WTC11 (cell line): Measurements from ENCODE around the gene GAB1. TPM values are rescaled to one million over a fixed set of nuclear protein-coding genes. Genes with fewer than 3 reads are reported as not detected.
A peak's percentile ranks its signal among the peaks of the same experiment; 100 is the strongest.

Experiments
- ATAC-seq: fragments of 200-7000 bp; cut with Tn5 transposase; 2 replicates; pipeline ENCODE4 v1.10.0; 2021; ENCODE audit warnings: mild to moderate bottlenecking, moderate library complexity
- CTCF ChIA-PET: fragments of 300-600 bp; sonication (Branson Sonifier 250); formaldehyde crosslinking; loops from one replicate; lab custom pipeline; 2021; ENCODE audit warnings: antibody characterized with exemption; lab: Charles Lee
- POLR2A ChIA-PET: fragments of 350-600 bp; sonication (Branson Sonifier 250); formaldehyde crosslinking; loops from one replicate; lab custom pipeline; 2021; ENCODE audit warnings: antibody characterized with exemption; lab: Charles Lee
- DNase-seq: peaks from one replicate; pipeline ENCODE4 v3.0.0; 2021; ENCODE audit warnings: low spot score
- H3K27ac Mint-ChIP-seq: 2 replicates; pipeline ENCODE4 v1.8.0; 2021; ENCODE audit warnings: mixed read lengths
- H3K27me3 Mint-ChIP-seq: 2 replicates; pipeline ENCODE4 v1.8.0; 2021; ENCODE audit warnings: low read depth, mild to moderate bottlenecking, moderate library complexity, mixed read lengths
- H3K36me3 Mint-ChIP-seq: 2 replicates; pipeline ENCODE4 v1.8.0; 2021; ENCODE audit warnings: mixed read lengths
- H3K4me1 Mint-ChIP-seq: 2 replicates; pipeline ENCODE4 v1.8.0; 2022; ENCODE audit warnings: mixed read lengths
- H3K4me3 Mint-ChIP-seq: 2 replicates; pipeline ENCODE4 v1.8.0; 2021; ENCODE audit warnings: mild to moderate bottlenecking, moderate library complexity, mixed read lengths
- H3K9me3 Mint-ChIP-seq: 2 replicates; pipeline ENCODE4 v1.8.0; 2021; ENCODE audit warnings: mixed read lengths
- ATF3 ChIP-seq: sonication (generic); formaldehyde crosslinking; conservative IDR thresholded peaks from 2 replicates; pipeline ENCODE4 v1.8.1; 2022; ENCODE audit warnings: mild to moderate bottlenecking, missing genetic modification reagents
- ATF6 ChIP-seq: sonication (generic); formaldehyde crosslinking; IDR thresholded peaks from 2 replicates; pipeline ENCODE4 v1.8.1; 2023; ENCODE audit warnings: mild to moderate bottlenecking, missing genetic modification reagents
- CTCF ChIP-seq: fragments of 200-600 bp; IDR thresholded peaks from 2 replicates; pipeline ENCODE4 v1.8.0; 2022; ENCODE audit warnings: antibody characterized with exemption
- FOXP1 ChIP-seq: sonication (generic); formaldehyde crosslinking; IDR thresholded peaks from 2 replicates; pipeline ENCODE4 v1.8.0; 2022; ENCODE audit warnings: missing genetic modification reagents, mild to moderate bottlenecking, moderate library complexity, borderline replicate concordance
- GABPB1 ChIP-seq: sonication (generic); formaldehyde crosslinking; IDR thresholded peaks from 2 replicates; pipeline ENCODE4 v1.8.1; 2023; ENCODE audit warnings: mild to moderate bottlenecking, missing genetic modification reagents
- HMGXB4 ChIP-seq: sonication (generic); formaldehyde crosslinking; IDR thresholded peaks from 2 replicates; pipeline ENCODE4 v1.8.1; 2023; ENCODE audit warnings: mild to moderate bottlenecking, moderate library complexity, missing genetic modification reagents
- IRF1 ChIP-seq: sonication (generic); formaldehyde crosslinking; IDR thresholded peaks from 2 replicates; pipeline ENCODE4 v1.8.0; 2023; ENCODE audit warnings: missing genetic modification reagents
- RORB ChIP-seq: fragments of 250-450 bp; sonication (Bioruptor Pico); IDR thresholded peaks from 2 replicates; pipeline ENCODE4 v1.9.0; 2021; ENCODE audit warnings: mild to moderate bottlenecking
- SMAD3 ChIP-seq: sonication (generic); formaldehyde crosslinking; IDR thresholded peaks from 2 replicates; pipeline ENCODE4 v1.8.0; 2022; ENCODE audit warnings: missing genetic modification reagents, mild to moderate bottlenecking, borderline replicate concordance
- SOX15 ChIP-seq: fragments of 250-450 bp; sonication (Bioruptor Pico); IDR thresholded peaks from 2 replicates; pipeline ENCODE4 v1.9.0; 2021; ENCODE audit warnings: mild to moderate bottlenecking
- SP1 ChIP-seq: sonication (generic); formaldehyde crosslinking; conservative IDR thresholded peaks from 2 replicates; pipeline ENCODE4 v1.8.1; 2022; ENCODE audit warnings: missing genetic modification reagents
- USF2 ChIP-seq: sonication (generic); formaldehyde crosslinking; IDR thresholded peaks from 2 replicates; pipeline ENCODE4 v1.8.1; 2023; ENCODE audit warnings: mild to moderate bottlenecking, missing genetic modification reagents, moderate library complexity
- ZNF138 ChIP-seq: sonication (generic); formaldehyde crosslinking; conservative IDR thresholded peaks from 2 replicates; pipeline ENCODE4 v1.8.1; 2022; ENCODE audit warnings: mild to moderate bottlenecking, moderate library complexity, missing genetic modification reagents
- ZNF219 ChIP-seq: sonication (generic); formaldehyde crosslinking; IDR thresholded peaks from 2 replicates; pipeline ENCODE4 v1.8.0; 2023; ENCODE audit warnings: missing genetic modification reagents, mild to moderate bottlenecking, borderline replicate concordance
- ZNF281 ChIP-seq: sonication (generic); formaldehyde crosslinking; IDR thresholded peaks from 2 replicates; pipeline ENCODE4 v1.8.0; 2023; ENCODE audit warnings: mild to moderate bottlenecking, missing genetic modification reagents
- ZNF317 ChIP-seq: sonication (generic); formaldehyde crosslinking; IDR thresholded peaks from 2 replicates; pipeline ENCODE4 v1.8.1; 2023; ENCODE audit warnings: low read depth, mild to moderate bottlenecking, moderate library complexity, missing genetic modification reagents, borderline replicate concordance
- ZNF416 ChIP-seq: fragments of 250-450 bp; sonication (Bioruptor Pico); IDR thresholded peaks from 2 replicates; pipeline ENCODE4 v1.9.0; 2021; ENCODE audit warnings: mild to moderate bottlenecking, inconsistent platforms
- total RNA-seq: library from RNA; stranded (reverse); gene quantifications from 3 replicates; pipeline ENCODE4 v1.2.3, GENCODE V29; 2021

Gene GAB1
- total RNA-seq, 1 experiment from 2014 or later = 17.4 TPM

- TF ChIP-seq SP1 (CRISPR knock-in tag) = no peak
Observed at GRCh38 chr4:143389579-143390195, 53.0 kb downstream of the GAB1 start (continued).

- peak; percentile 25 for ATAC-seq
- no peaks in the 10 kb centered on the region for H3K27me3 Mint-ChIP-seq
Observed at GRCh38 chr4:143390764-143391163, 54.1 kb downstream of the GAB1 start.

GRCh38 chr4:143391261-143391660, 54.6 kb downstream of the GAB1 start:
- H3K27ac Mint-ChIP-seq = no peak overlapping the region; the same call in 1 of the 2 replicates
- H3K36me3 Mint-ChIP-seq = peaks cover 4% of the 10 kb centered on the region
- H3K9me3 Mint-ChIP-seq = no peaks in the 10 kb centered on the region
- CTCF ChIA-PET = interaction anchor here (1.0 kb wide), 1 partner anchor 8 kb away, joined by 3 read pairs; no protein-coding TSS in a partner anchor
- H3K4me1 Mint-ChIP-seq = peaks cover 53% of the 10 kb centered on the region
- H3K27me3 Mint-ChIP-seq = no peaks in the 10 kb centered on the region
- DNase-seq (no peak), ATAC-seq (peak; percentile 47; the same call in 1 of the 2 replicates)
- H3K4me3 Mint-ChIP-seq = no peak overlapping the region
- POLR2A ChIA-PET = interaction anchor here (0.7 to 1.2 kb wide), 2 partner anchors 84 to 122 kb away, joined by 3 to 17 read pairs; partner anchors contain the start of gene SMARCA5
- TF ChIP-seq HMGXB4 = no peak
- no peak for TF ChIP-seq IRF1 (CRISPR knock-in tag)
- TF ChIP-seq ZNF138 (CRISPR knock-in tag) = no peak
- TF ChIP-seq ATF6 (CRISPR knock-in tag) = no peak
- TF ChIP-seq SP1 (CRISPR knock-in tag) = no peak
- no peak for TF ChIP-seq ATF3 (CRISPR knock-in tag)
- TF ChIP-seq SOX15 (CRISPR knock-in tag) = no peak
- no peak for TF ChIP-seq ZNF416 (CRISPR knock-in tag)
- no peak for TF ChIP-seq USF2
- no peak for TF ChIP-seq RORB
- no peak for TF ChIP-seq FOXP1 (CRISPR knock-in tag)

More at GRCh38 chr4:143390764-143391163, 54.1 kb downstream of the GAB1 start:
- peaks cover 48% of the 10 kb centered on the region for H3K4me1 Mint-ChIP-seq
- peaks cover 4% of the 10 kb centered on the region for H3K36me3 Mint-ChIP-seq
- ChIA-PET POLR2A (interaction anchor here (0.7 to 1.2 kb wide), 2 partner anchors 83 to 122 kb away, joined by 3 to 17 read pairs; partner anchors contain the start of gene SMARCA5), CTCF (interaction anchor here (1.0 kb wide), 1 partner anchor 8 kb away, joined by 3 read pairs; no protein-coding TSS in a partner anchor)
- no peak overlapping the region for H3K4me3 Mint-ChIP-seq
- no peak overlapping the region for H3K27ac Mint-ChIP-seq
- no peaks in the 10 kb centered on the region for H3K9me3 Mint-ChIP-seq
- TF ChIP-seq USF2 (0 out of 2 replicates have a peak, but pooled peaks have one; percentile 24), ZNF416 (CRISPR knock-in tag) (no peak)
- no peak for DNase-seq

GRCh38 chr4:143391895-143392294, 55.2 kb downstream of the GAB1 start:
- Mint-ChIP-seq H3K27me3 (no peaks in the 10 kb centered on the region), H3K4me3 (no peak overlapping the region), H3K36me3 (peaks cover 4% of the 10 kb centered on the region), H3K27ac (no peak overlapping the region), H3K4me1 (peaks cover 54% of the 10 kb centered on the region), H3K9me3 (no peaks in the 10 kb centered on the region)
- ChIA-PET POLR2A (interaction anchor here (1.2 kb wide), 1 partner anchor 121 kb away, joined by 3 read pairs; the partner anchor contains the start of gene SMARCA5), CTCF (interaction anchor here (1.1 kb wide), 1 partner anchor 16 kb away, joined by 3 read pairs; no protein-coding TSS in a partner anchor)
- ATAC-seq = no peak
- no peak for DNase-seq
- TF ChIP-seq ZNF281 (CRISPR knock-in tag) (no peak), ZNF219 (CRISPR knock-in tag) (no peak), GABPB1 (CRISPR knock-in tag) (no peak), ZNF317 (no peak), SMAD3 (CRISPR knock-in tag) (no peak), CTCF (no peak)
